ENCODE data around the gene LRTM2. TPM values are rescaled to one million over a fixed set of nuclear protein-coding genes. Genes with fewer than 3 reads are reported as not detected.
"Not testable (repeated sequence)": the region's sequence is repeated elsewhere in the genome, so short reads cannot be mapped to it uniquely, and the experiment has no call there.

LRTM2 gene
- total RNA-seq, 1 experiment from 2014 or later = not detected

- in situ Hi-C loops (cut with HindIII; ENCODE audit: low pct_unique_long_range_greater_than_20kb, low sequenced_read_pairs) = no loop called here
- no peak for DNase-seq (ENCODE audit: low read depth)
These were observed 11.4 kb upstream of the LRTM2 start for GRCh38 chr12:1808798-1809480.

- DNase-seq (ENCODE audit: low read depth) = no peak
- in situ Hi-C loops (cut with HindIII; ENCODE audit: low pct_unique_long_range_greater_than_20kb, low sequenced_read_pairs) = no loop called here
These were observed 10.7 kb upstream of the LRTM2 start for GRCh38 chr12:1809591-1810190.

DNA sequence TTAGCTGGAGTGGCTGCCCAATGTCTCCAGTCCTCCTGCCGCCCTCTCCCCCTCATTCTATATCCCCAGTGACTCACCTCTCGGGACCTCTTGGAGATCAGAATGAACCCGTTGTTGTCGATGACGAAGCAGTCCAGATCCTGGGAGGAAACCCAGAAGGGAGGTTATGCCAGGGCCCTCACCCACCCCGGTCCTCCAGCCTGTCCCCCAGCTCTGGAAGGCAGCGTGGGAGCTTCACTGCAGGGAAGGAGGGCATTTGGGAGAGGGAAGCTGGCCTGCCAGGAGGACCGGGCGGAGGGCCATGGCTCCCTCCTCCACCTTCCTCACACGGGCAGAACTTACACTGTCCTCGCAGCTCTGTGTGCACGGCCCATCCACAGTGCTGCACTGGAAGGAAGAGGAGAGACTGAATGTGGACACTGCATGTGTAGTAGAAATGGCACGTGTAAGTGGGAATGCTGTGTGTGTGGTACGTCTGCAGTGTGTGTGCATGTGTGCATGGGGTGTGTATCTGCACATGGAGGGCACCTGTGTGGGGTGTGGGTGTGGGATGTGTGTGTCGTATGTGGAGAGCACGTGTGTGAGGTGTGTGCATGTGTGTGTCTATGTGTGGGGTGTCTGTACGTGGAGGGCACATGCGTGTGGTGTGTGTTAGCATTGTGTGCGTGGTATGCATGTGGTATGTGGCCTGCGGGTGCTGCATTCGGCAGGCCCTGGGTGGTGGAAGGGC, 10.0 kb upstream of the LRTM2 start:
- in situ Hi-C loops (cut with HindIII; ENCODE audit: low pct_unique_long_range_greater_than_20kb, low sequenced_read_pairs) = no loop called here
- DNase-seq (ENCODE audit: low read depth) = no peak

DNA sequence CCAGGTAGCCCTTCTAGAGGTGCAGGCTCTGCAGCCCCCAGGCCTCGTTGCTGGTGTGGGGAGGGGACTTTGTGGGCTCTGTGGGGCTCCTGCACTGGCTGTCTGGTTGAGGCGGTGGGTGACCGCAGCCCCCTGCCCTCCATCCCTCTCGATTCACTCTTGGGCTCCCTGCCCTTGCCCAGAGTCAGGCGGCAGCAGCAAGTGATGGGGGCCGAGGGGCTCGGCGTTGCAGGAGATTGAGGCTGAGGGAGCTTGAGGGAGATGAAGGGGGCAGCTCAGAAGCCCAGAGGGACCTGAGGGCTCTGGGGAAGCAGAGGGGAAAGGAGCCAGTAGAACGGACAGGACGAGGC, 9.5 kb upstream of the LRTM2 start:
- in situ Hi-C loops (cut with HindIII; ENCODE audit: low pct_unique_long_range_greater_than_20kb, low sequenced_read_pairs) = no loop called here
- no peak for DNase-seq (ENCODE audit: low read depth)

- no peak for DNase-seq (ENCODE audit: low read depth)
- in situ Hi-C loops (cut with HindIII; ENCODE audit: low pct_unique_long_range_greater_than_20kb, low sequenced_read_pairs) = no loop called here
These were observed 9.0 kb upstream of the LRTM2 start for GRCh38 chr12:1811281-1811947.

- DNase-seq (ENCODE audit: low read depth) = no peak
- in situ Hi-C loops (cut with HindIII; ENCODE audit: low pct_unique_long_range_greater_than_20kb, low sequenced_read_pairs) = no loop called here
These were observed 8.4 kb upstream of the LRTM2 start for GRCh38 chr12:1811948-1812291.

- in situ Hi-C loops (cut with HindIII; ENCODE audit: low pct_unique_long_range_greater_than_20kb, low sequenced_read_pairs) = no loop called here
- no peak for DNase-seq (ENCODE audit: low read depth)
These were observed 7.6 kb upstream of the LRTM2 start for GRCh38 chr12:1812650-1813302.

DNA sequence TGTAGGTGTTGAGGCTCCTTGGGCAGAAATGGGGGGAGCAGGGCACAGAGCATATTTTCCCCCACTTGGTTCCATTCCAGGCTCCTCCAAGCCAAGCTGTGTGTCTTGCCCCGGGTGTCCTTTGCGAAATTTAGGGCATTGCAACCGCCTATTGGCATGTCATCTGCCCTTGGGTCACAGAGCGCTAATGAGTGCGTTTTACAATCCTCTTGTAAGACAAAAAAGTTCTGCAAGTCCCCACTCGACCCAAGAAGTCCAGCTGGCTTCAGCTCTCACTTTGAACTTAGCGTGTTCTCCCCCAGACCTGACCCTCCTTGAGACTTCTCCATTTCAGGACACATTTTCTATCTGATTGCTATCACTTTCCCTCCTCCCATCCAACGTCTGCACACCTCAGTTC, 6.1 kb upstream of the LRTM2 start:
- in situ Hi-C loops (cut with HindIII; ENCODE audit: low pct_unique_long_range_greater_than_20kb, low sequenced_read_pairs) = no loop called here
- DNase-seq (ENCODE audit: low read depth) = no peak

- DNase-seq (ENCODE audit: low read depth) = no peak
- in situ Hi-C loops (cut with HindIII; ENCODE audit: low pct_unique_long_range_greater_than_20kb, low sequenced_read_pairs) = no loop called here
These were observed 5.3 kb upstream of the LRTM2 start for GRCh38 chr12:1815108-1815507.

DNA sequence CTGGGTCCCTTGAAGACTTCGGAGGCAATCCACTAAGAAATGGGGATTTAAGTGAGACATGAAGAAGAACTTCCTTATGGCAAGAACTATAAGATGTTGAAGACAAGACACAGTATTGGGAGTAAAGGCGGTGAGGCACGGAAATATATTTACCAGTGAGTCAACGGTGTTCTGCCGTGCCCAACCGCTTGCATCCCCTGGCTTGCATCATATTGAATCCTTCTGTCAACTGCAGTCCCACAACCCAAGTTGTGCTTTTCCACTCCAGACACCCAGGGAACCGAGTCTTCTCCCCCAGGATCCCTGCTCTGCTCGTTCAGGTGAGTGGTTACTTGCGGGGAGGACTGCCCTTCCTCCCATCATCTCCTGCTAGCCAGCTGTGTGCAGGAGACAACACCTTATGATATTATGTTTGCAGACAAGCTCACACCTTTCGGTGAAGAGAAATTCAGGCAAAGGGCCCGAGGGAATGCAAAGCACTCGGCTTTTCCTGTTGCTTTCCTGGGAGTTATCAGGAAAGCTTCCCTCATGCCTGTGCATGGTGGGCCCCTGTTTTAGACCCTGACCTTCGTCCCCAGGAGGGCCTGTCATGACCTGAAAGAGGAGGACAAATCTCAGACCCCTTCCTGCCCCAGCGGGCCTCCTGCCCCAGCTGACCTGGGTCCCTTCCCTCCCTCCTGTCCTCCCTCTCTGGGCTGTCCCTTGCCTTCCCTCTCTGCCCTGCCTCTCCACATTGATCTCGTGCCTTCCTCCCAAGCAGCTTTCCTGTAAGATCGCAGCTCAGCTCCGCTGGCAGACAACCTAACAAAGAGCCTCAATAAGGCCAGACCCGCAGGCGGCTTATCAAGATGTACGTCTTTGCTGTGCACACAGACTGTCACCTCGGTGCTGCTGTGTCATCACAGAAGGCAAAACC, 4.3 kb upstream of the LRTM2 start:
- no peak for DNase-seq (ENCODE audit: low read depth)
- in situ Hi-C loops (cut with HindIII; ENCODE audit: low pct_unique_long_range_greater_than_20kb, low sequenced_read_pairs) = no loop called here

DNA sequence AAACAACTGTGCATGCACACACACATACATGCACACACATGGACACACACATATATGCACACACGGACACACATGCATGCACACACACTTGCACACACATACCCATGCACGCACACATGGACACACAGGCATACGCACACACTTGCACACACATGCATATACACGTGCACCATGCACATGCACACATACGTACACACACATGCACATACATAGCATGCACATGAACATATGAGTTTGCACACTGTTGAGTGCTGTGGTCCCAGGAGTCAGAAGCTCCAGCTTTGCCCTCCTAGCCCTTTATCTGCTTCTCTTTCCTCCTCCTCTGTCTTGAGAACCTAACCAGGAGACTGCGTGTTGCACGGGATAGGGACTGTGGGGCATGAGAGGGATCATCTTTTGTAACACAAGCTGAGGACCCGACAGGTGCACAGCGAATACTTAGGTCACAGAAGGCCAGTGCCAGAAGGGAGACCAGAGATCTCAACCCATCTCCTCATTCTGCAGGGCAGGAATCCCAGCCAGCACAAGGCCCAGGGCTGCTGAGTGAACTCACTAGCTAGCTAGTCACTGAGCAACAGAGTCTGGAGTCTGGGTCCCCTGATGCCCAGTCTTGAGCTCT, 3.5 kb upstream of the LRTM2 start:
- DNase-seq (ENCODE audit: low read depth) = no peak
- in situ Hi-C loops (cut with HindIII; ENCODE audit: low pct_unique_long_range_greater_than_20kb, low sequenced_read_pairs) = no loop called here

DNA sequence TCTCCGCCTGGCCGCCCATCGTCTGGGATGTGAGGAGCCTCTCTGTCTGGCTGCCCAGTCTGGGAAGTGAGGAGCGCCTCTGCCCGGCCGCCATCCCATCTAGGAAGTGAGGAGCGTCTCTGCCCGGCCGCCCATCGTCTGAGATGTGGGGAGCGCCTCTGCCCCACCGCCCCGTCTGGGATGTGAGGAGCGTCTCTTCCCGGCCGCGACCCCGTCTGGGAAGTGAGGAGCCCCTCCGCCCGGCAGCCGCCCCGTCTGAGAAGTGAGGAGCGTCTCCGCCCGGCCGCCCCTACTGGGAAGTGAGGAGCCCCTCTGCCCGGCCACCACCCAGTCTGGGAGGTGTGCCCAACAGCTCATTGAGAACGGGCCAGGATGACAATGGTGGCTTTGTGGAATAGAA, 2.4 kb upstream of the LRTM2 start:
- in situ Hi-C loops (cut with HindIII; ENCODE audit: low pct_unique_long_range_greater_than_20kb, low sequenced_read_pairs); DNase-seq (ENCODE audit: low read depth): not testable (repeated sequence)

GRCh38 chr12:1819050-1819449, 1.3 kb upstream of the LRTM2 start:
- DNase-seq (ENCODE audit: low read depth) = no peak
- in situ Hi-C loops (cut with HindIII; ENCODE audit: low pct_unique_long_range_greater_than_20kb, low sequenced_read_pairs) = no loop called here

DNA sequence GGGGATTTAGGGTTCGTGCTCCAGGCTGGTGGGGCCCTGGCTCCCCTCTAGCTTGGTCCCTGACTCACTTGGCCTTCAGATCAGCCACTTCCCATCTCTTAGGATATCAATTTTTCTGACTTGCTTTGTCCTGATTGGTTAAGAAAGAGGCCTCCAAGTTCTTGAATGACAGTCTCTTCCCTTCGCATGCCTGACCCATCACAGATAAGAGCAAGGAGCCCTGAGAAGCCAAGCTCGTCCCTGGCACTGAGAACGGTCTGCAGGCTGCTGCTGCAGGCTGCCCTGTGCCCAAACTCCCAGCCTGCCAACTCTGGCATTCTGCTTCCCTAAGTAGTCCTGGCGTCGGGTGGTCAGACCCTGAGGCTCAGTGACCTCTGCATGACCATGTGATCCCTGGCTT, 794 bp upstream of the LRTM2 start:
- in situ Hi-C loops (cut with HindIII; ENCODE audit: low pct_unique_long_range_greater_than_20kb, low sequenced_read_pairs) = no loop called here
- no peak for DNase-seq (ENCODE audit: low read depth)

DNA sequence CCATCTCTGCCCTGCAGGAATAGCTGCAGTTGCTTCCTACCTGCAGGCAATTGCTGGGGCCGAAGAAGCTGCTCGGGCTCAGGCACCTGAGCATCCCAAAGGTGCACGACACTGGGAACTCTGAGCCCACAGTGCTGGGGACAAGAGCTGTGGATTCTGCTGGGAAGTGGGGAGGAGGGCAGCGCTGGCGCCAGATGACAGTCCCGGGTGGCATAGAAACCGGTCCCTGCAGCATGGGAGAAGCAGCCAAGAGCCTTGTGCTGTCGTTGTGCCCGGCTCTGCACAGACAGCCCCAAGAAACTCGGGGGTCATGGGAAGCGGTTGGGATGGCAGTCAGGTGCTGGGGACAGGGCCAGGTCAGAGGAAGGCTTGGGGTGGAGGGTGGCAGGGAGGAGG, 529 bp downstream of the LRTM2 start:
- no peak for DNase-seq (ENCODE audit: low read depth)
- in situ Hi-C loops (cut with HindIII; ENCODE audit: low pct_unique_long_range_greater_than_20kb, low sequenced_read_pairs) = no loop called here

GRCh38 chr12:1821805-1822204, 1.4 kb downstream of the LRTM2 start:
- in situ Hi-C loops (cut with HindIII; ENCODE audit: low pct_unique_long_range_greater_than_20kb, low sequenced_read_pairs) = no loop called here
- DNase-seq (ENCODE audit: low read depth) = no peak

GRCh38 chr12:1822699-1823098, 2.3 kb downstream of the LRTM2 start:
- DNase-seq (ENCODE audit: low read depth) = no peak
- in situ Hi-C loops (cut with HindIII; ENCODE audit: low pct_unique_long_range_greater_than_20kb, low sequenced_read_pairs) = no loop called here

DNA sequence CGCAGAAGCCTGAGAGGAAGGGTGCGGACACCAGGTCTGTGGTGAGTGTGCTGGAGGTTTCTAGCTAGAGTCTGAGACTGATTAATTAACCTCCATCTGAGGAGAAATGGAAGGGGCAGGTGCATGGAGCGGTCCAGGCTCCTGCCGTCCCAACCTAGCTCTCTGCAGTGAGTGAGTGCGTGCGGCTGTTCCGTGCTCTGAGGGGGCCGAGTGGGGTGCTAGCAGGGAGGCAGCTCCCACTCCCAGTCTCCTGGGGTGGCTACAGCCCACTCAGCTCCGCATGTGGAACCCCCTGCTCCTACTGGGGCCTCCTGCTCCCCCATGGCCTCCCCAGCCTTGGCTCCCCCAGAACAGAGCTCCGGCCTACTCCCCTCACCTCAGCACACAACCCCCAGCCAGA, 2.9 kb downstream of the LRTM2 start:
- in situ Hi-C loops (cut with HindIII; ENCODE audit: low pct_unique_long_range_greater_than_20kb, low sequenced_read_pairs) = no loop called here
- DNase-seq (ENCODE audit: low read depth) = no peak
